Activated CD8-positive, alpha-beta memory T cell treated with anti-CD3 and anti-CD28 coated beads, Interleukin-2, amount 50 U/mL, for 1 hour (primary cell): ENCODE results near the gene DDX4.

ENCODE experiments used
- DNase-seq: peaks from one replicate; pipeline ENCODE4 v3.0.0-alpha.2; 2020; ENCODE audit errors: extremely low read depth

DDX4 gene

GRCh38 chr5:55821731-55822512 is 84.1 kb downstream of the DDX4 start:
- DNase-seq, result no peak

- DNase-seq, result no peak
Measured at GRCh38 chr5:55823151-55823796, 85.4 kb downstream of the DDX4 start.

- DNase-seq, result no peak
Measured at GRCh38 chr5:55829956-55830355, 92.1 kb downstream of the DDX4 start.

- no peak for DNase-seq
Measured at GRCh38 chr5:55832446-55832845, 94.6 kb downstream of the DDX4 start.

GRCh38 chr5:55836191-55836590 is 98.3 kb downstream of the DDX4 start:
- no peak for DNase-seq

GRCh38 chr5:55841976-55842375 is 104.1 kb downstream of the DDX4 start:
- DNase-seq, result no peak

GRCh38 chr5:55847837-55848236 is 110.0 kb downstream of the DDX4 start:
- no peak for DNase-seq

GRCh38 chr5:55848783-55849182 is 110.9 kb downstream of the DDX4 start:
- no peak for DNase-seq

- no peak for DNase-seq
Measured at GRCh38 chr5:55850839-55851674, 113.2 kb downstream of the DDX4 start, which contains the start of gene IL31RA. Gene IL31RA, plus strand, starts transcription at chr5:55851357. Its CDS starts 214 bp downstream, at chr5:55851571.

GRCh38 chr5:55851675-55851979 is 113.8 kb downstream of the DDX4 start:
- no peak for DNase-seq

- no peak for DNase-seq
Measured at GRCh38 chr5:55852503-55852902, 114.6 kb downstream of the DDX4 start.

- no peak for DNase-seq
Measured at GRCh38 chr5:55853041-55853670, 115.3 kb downstream of the DDX4 start.

- DNase-seq, result no peak
Measured at GRCh38 chr5:55853818-55854217, 116.0 kb downstream of the DDX4 start.

GRCh38 chr5:55855509-55855908 is 117.6 kb downstream of the DDX4 start:
- DNase-seq, result no peak

GRCh38 chr5:55856516-55857246 is 118.8 kb downstream of the DDX4 start:
- DNase-seq, result no peak

GRCh38 chr5:55857247-55857640 is 119.4 kb downstream of the DDX4 start:
- DNase-seq, result no peak

- DNase-seq, result no peak
Measured at GRCh38 chr5:55858104-55858503, 120.2 kb downstream of the DDX4 start.

GRCh38 chr5:55860288-55860687 is 122.4 kb downstream of the DDX4 start:
- no peak for DNase-seq

GRCh38 chr5:55860709-55861108 is 122.8 kb downstream of the DDX4 start:
- no peak for DNase-seq

- DNase-seq, result no peak
Measured at GRCh38 chr5:55864606-55865541, 127.0 kb downstream of the DDX4 start.
